Endothelial cell of umbilical vein (primary cell): ENCODE measurements around the gene MCM6. TPM values are rescaled to one million over a fixed set of nuclear protein-coding genes. Genes with fewer than 3 reads are reported as not detected.
"Not testable (repeated sequence)": the region's sequence is repeated elsewhere in the genome, so short reads cannot be mapped to it uniquely, and the experiment has no call there.

ENCODE experiments used
- BruUV-seq: library from RNA; stranded (reverse); fragments of 400-500 nt; replicated peaks from 2 replicates; lab custom pipeline; 2021; lab: Mats Ljungman, UMichigan
- CTCF ChIA-PET: fragments of 300-600, 350-600 bp; sonication (Branson Sonifier 250); formaldehyde crosslinking; loops from one replicate; lab custom pipeline; 2021; ENCODE audit warnings: antibody characterized with exemption, inconsistent platforms; lab: Charles Lee
- POLR2A ChIA-PET: fragments of 300-600, 350-600 bp; sonication (Branson Sonifier 250); formaldehyde crosslinking; loops from one replicate; lab custom pipeline; 2021; ENCODE audit warnings: antibody characterized with exemption, inconsistent platforms; lab: Charles Lee
- DNase-seq: peaks from one replicate; pipeline ENCODE4 v3.0.0-alpha.2; 2011; ENCODE audit warnings: low read depth, low spot score
- FAIRE-seq: peaks from 2 replicates; lab custom pipeline; 2011; peaks lifted over from hg19 to GRCh38; lab: Jason Lieb, UNC
- H2AFZ ChIP-seq: 2 replicates; pipeline ENCODE4 v1.6.0; 2012; ENCODE audit warnings: low read depth, low read length, control low read depth, inconsistent platforms
- H3K27ac ChIP-seq: 2 replicates; pipeline ENCODE4 v1.5.1; 2011; ENCODE audit warnings: low read depth, mild to moderate bottlenecking, control low read depth, low read length, moderate library complexity; ENCODE audit not compliant: insufficient read depth
- H3K27me3 ChIP-seq, 2 experiments: 2 replicates each; pipeline versions ENCODE4 v1.6.0 to v1.6.1; 2011; ENCODE audit warnings: low read length in 2 of 2, mixed read lengths in 1 of 2; ENCODE audit not compliant: control insufficient read depth in 2 of 2, insufficient read depth in 2 of 2
- H3K36me3 ChIP-seq, 2 experiments: 2 replicates in 1 of 2; 3 replicates in 1 of 2; pipeline ENCODE4 v1.5.1; 2011; ENCODE audit warnings: low read length in 2 of 2, mild to moderate bottlenecking in 1 of 2, moderate library complexity in 1 of 2; ENCODE audit not compliant: control insufficient read depth in 2 of 2, insufficient read depth in 2 of 2; ENCODE audit errors: extremely low read depth in 1 of 2
- H3K4me1 ChIP-seq: 3 replicates; pipeline ENCODE4 v1.5.1; 2011; ENCODE audit warnings: mild to moderate bottlenecking, low read length; ENCODE audit not compliant: control insufficient read depth, insufficient read depth; ENCODE audit errors: extremely low read depth
- H3K4me2 ChIP-seq: 2 replicates; pipeline ENCODE4 v1.6.1; 2011; ENCODE audit warnings: low read length, control low read depth, mixed read lengths; ENCODE audit not compliant: insufficient read depth
- H3K4me3 ChIP-seq, 3 experiments: fragments of 200-600 bp in 1 of 3; sonication (generic), shearing (Covaris generic) in 1 of 3; replicated peaks in 1 of 3; 2 replicates each; pipeline ENCODE4 v1.5.1; 2011 to 2016; ENCODE audit warnings: control low read depth in 3 of 3, low read length in 3 of 3, mild to moderate bottlenecking in 2 of 3, inconsistent platforms in 1 of 3, low read depth in 1 of 3, moderate library complexity in 1 of 3; ENCODE audit not compliant: insufficient read depth in 1 of 3
- H3K79me2 ChIP-seq: 2 replicates; pipeline ENCODE4 v1.6.0; 2012; ENCODE audit warnings: low read length, inconsistent platforms; ENCODE audit not compliant: control insufficient read depth, insufficient read depth
- H3K9ac ChIP-seq: replicated peaks from 2 replicates; pipeline ENCODE3; 2011; ENCODE audit warnings: low read length, control low read depth; ENCODE audit not compliant: insufficient read depth; ENCODE audit errors: extremely low read depth
- H3K9me1 ChIP-seq: replicated peaks from 3 replicates; pipeline ENCODE4 v1.6.0; 2011; ENCODE audit warnings: mild to moderate bottlenecking, low read length; ENCODE audit not compliant: control insufficient read depth, insufficient read depth; ENCODE audit errors: extremely low read depth
- H3K9me3 ChIP-seq: replicated peaks from 2 replicates; pipeline ENCODE4 v1.5.1; 2012; ENCODE audit warnings: low read length, inconsistent platforms; ENCODE audit not compliant: control insufficient read depth, insufficient read depth
- H4K20me1 ChIP-seq: replicated peaks from 2 replicates; pipeline ENCODE3; 2011; ENCODE audit warnings: mild to moderate bottlenecking, low read length; ENCODE audit not compliant: control insufficient read depth, insufficient read depth; ENCODE audit errors: extremely low read depth
- CTCF ChIP-seq, 2 donors: IDR thresholded peaks; 1 replicate in 1 of 2; 2 replicates in 1 of 2; pipeline ENCODE4 v1.5.1; 2011; ENCODE audit warnings: low read length in 2 of 2, mild to moderate bottlenecking in 2 of 2, moderate library complexity in 2 of 2, control low read depth in 1 of 2, inconsistent platforms in 1 of 2, low read depth in 1 of 2; ENCODE audit not compliant: insufficient read depth in 1 of 2; ENCODE audit errors: extremely low read depth in 1 of 2
- EZH2 ChIP-seq: IDR thresholded peaks from 2 replicates; pipeline ENCODE4 v1.6.1; 2012; ENCODE audit warnings: borderline replicate concordance, low read depth, mild to moderate bottlenecking, moderate library complexity, low read length, inconsistent platforms; ENCODE audit not compliant: severe bottlenecking
- FOS ChIP-seq: IDR thresholded peaks from 2 replicates; pipeline ENCODE4 v1.6.1; 2011; ENCODE audit warnings: mild to moderate bottlenecking, low read length, moderate library complexity, borderline replicate concordance; ENCODE audit not compliant: insufficient read depth
- GATA2 ChIP-seq: IDR thresholded peaks from 2 replicates; pipeline ENCODE4 v1.7.0; 2011; ENCODE audit warnings: low read depth, mild to moderate bottlenecking, moderate library complexity, mixed read lengths, low read length; ENCODE audit not compliant: insufficient read length, insufficient read depth
- JUN ChIP-seq: IDR thresholded peaks from 2 replicates; pipeline ENCODE4 v1.6.1; 2011; ENCODE audit warnings: borderline replicate concordance, low read depth; ENCODE audit not compliant: insufficient read length, insufficient read depth
- MAX ChIP-seq: IDR thresholded peaks from 2 replicates; pipeline ENCODE4 v1.6.1; 2011; ENCODE audit not compliant: insufficient read depth, insufficient read length
- MYC ChIP-seq: IDR thresholded peaks from one replicate; pipeline ENCODE4 v1.6.1; 2011; ENCODE audit warnings: mild to moderate bottlenecking, low read depth, low read length
- POLR2A ChIP-seq: IDR thresholded peaks from 2 replicates; pipeline ENCODE4 v1.6.1; 2012; ENCODE audit warnings: low read depth, mild to moderate bottlenecking, control low read depth, low read length
- POLR2AphosphoS5 ChIP-seq: IDR thresholded peaks from 2 replicates; pipeline ENCODE4 v1.6.1; 2012; ENCODE audit warnings: low read depth, mild to moderate bottlenecking, control low read depth, low read length, moderate library complexity; ENCODE audit not compliant: insufficient read depth
- dilution Hi-C: fragments of 300-500 bp; cut with MboI; formaldehyde crosslinking; loops from one replicate; pipeline ENCODE4 v1.15.0; 2019; ENCODE audit warnings: low sequenced_read_pairs; ENCODE audit not compliant: extremely low pct_ligation_motif_present
- intact Hi-C: fragments of 100-400 bp; cut with micrococcal nuclease; formaldehyde crosslinking; loops from one replicate; pipeline ENCODE4 v1.10.0; 2022
- polyA plus RNA-seq, 4 experiments: library from polyadenylated mRNA; depleted of rRNA in 3 of 4; stranded (reverse) in 3 of 4; unstranded in 1 of 4; fragments of >200 nt; gene quantifications; 2 replicates each; pipeline versions ENCODE4 v1.2.1 to v1.2.3, GENCODE V29; 2011 to 2012; ENCODE audit warnings: missing spikeins in 1 of 4
- total RNA-seq: library from RNA; stranded (reverse); gene quantifications from 2 replicates; pipeline ENCODE4 v1.2.3, GENCODE V29; 2021

The MCM6 gene
- total and polyA plus RNA-seq, 2 donors (not counting 3 experiments of a cell fraction or from before 2014, with no cell fraction given), result 20.6 to 52.6 TPM

- ChIA-PET POLR2A (no interaction called here), CTCF (no interaction called here)
- dilution Hi-C loops (no loop called here), intact Hi-C loops (no loop called here)
- no peak for FAIRE-seq
- H3K9ac ChIP-seq, result no peak overlapping the region
- no peaks in the 10 kb centered on the region for H4K20me1 ChIP-seq
- no peak for DNase-seq
- H3K27ac ChIP-seq, result no peak overlapping the region
- no peak overlapping the region for H3K4me2 ChIP-seq
- H3K36me3 ChIP-seq, result no peaks in the 10 kb centered on the region
- no peaks in the 10 kb centered on the region for H3K4me1 ChIP-seq
- no peak overlapping the region for H2AFZ ChIP-seq
- no peaks in the 10 kb centered on the region for H3K79me2 ChIP-seq
- no peak overlapping the region for H3K4me3 ChIP-seq
- TF ChIP-seq MYC (no peak), EZH2 (no peak), GATA2 (no peak), MAX (no peak), POLR2AphosphoS5 (no peak), CTCF (IDR thresholded peaks at IDR 0.05; ENCODE audit: extremely low read depth in 1 of 2, insufficient read depth in 1 of 2, low read depth in 1 of 2, low read length in 2 of 2) (no peak), FOS (no peak), JUN (no peak), POLR2A (no peak)
- H3K9me1 ChIP-seq, result no peaks in the 10 kb centered on the region
- H3K9me3 ChIP-seq, result no peaks in the 10 kb centered on the region
- BruUV-seq, result no TSS peak
- peaks cover 0 to 4% of the 10 kb centered on the region in 2 experiments for H3K27me3 ChIP-seq
Observed at GRCh38 chr2:135890149-135890548, 13.9 kb upstream of the MCM6 start.

- H3K27me3 ChIP-seq, H3K4me3 ChIP-seq, H4K20me1 ChIP-seq, dilution Hi-C loops, H3K79me2 ChIP-seq, BruUV-seq, H2AFZ ChIP-seq, H3K9ac ChIP-seq, DNase-seq, H3K4me1 ChIP-seq, H3K9me1 ChIP-seq, FAIRE-seq, H3K36me3 ChIP-seq, H3K4me2 ChIP-seq, POLR2A ChIA-PET, intact Hi-C loops, H3K9me3 ChIP-seq, CTCF ChIA-PET, H3K27ac ChIP-seq: not testable (repeated sequence)
Observed at GRCh38 chr2:135888587-135888986, 12.3 kb upstream of the MCM6 start.
